K562 (cell line): ENCODE results near the gene L3MBTL1. TPM values are rescaled to one million over a fixed set of nuclear protein-coding genes. Genes with fewer than 3 reads are reported as not detected.

Experiments
- FOSL1 ChIP-seq: fragments of 200-800 bp; sonication (Bioruptor generic); conservative IDR thresholded peaks from 2 replicates; pipeline ENCODE4 v1.6.1; 2016; ENCODE audit warnings: missing genetic modification characterization, missing compliant biosample characterization
- FOXJ3 ChIP-seq: sonication (generic); formaldehyde crosslinking; IDR thresholded peaks from 2 replicates; pipeline ENCODE4 v1.4.0; 2020; ENCODE audit warnings: mild to moderate bottlenecking, missing genetic modification reagents
- XRCC4 ChIP-seq: IDR thresholded peaks from one replicate; pipeline ENCODE4 v1.6.1; 2011; ENCODE audit not compliant: insufficient read depth, insufficient read length; ENCODE audit errors: extremely low read depth
- ZNF12 ChIP-seq: sonication (generic); formaldehyde crosslinking; IDR thresholded peaks from 2 replicates; pipeline ENCODE4 v1.4.0; 2020; ENCODE audit warnings: mild to moderate bottlenecking, missing genetic modification reagents
- ZNF77 ChIP-seq: fragments of 250-450 bp; sonication (Bioruptor Pico); IDR thresholded peaks from 2 replicates; pipeline ENCODE4 v1.5.0; 2020
- polyA plus RNA-seq, 8 experiments: library from polyadenylated mRNA; depleted of rRNA in 4 of 8; stranded (reverse) in 5 of 8; unstranded in 3 of 8; fragments of >200 nt; fragmentation: Nextera tagmentation in 2 of 8; fragmentation: Illumina TruSeq in 1 of 8; extraction: Ambion mirVana in 2 of 8; extraction: Trizol in 1 of 8; gene quantifications; 2 replicates each; pipeline versions ENCODE4 v1.2.1 to v1.2.3, GENCODE V29; 2011 to 2014; ENCODE audit warnings: inconsistent platforms in 1 of 8, missing spikeins in 1 of 8
- total RNA-seq, 7 experiments: library from RNA; depleted of rRNA in 6 of 7; stranded (reverse); fragments of >200 nt in 6 of 7; fragmentation: Illumina TruSeq in 2 of 7; extraction: Trizol in 2 of 7; gene quantifications; 2 replicates each; pipeline versions ENCODE4 v1.2.1 to v1.2.3, GENCODE V29; 2011 to 2021; ENCODE audit warnings: low replicate concordance in 1 of 7
- TF ChIP-seq, protein P1 (sequence below): sonication (generic); formaldehyde crosslinking; IDR thresholded peaks from 2 replicates; pipeline ENCODE4 v1.8.0; 2023; ENCODE audit warnings: mild to moderate bottlenecking, missing genetic modification reagents
- TF ChIP-seq, protein P2 (sequence below): fragments of 200-600 bp; sonication (generic); IDR thresholded peaks from one replicate; pipeline ENCODE4 v1.6.1; 2012; ENCODE audit warnings: mild to moderate bottlenecking, low read depth, low read length, inconsistent platforms
- TF ChIP-seq, protein P3 (sequence below): conservative IDR thresholded peaks from 2 replicates; pipeline ENCODE4 v1.6.1; 2011; ENCODE audit warnings: low read depth, mild to moderate bottlenecking, low read length; ENCODE audit not compliant: control insufficient read depth

L3MBTL1 gene
- total and polyA plus RNA-seq, 9 of the 15 experiments (the other 6 are each of a cell fraction or from before 2014, with no cell fraction given) = 0.77 to 10.0 (median 4.4) TPM

DNA sequence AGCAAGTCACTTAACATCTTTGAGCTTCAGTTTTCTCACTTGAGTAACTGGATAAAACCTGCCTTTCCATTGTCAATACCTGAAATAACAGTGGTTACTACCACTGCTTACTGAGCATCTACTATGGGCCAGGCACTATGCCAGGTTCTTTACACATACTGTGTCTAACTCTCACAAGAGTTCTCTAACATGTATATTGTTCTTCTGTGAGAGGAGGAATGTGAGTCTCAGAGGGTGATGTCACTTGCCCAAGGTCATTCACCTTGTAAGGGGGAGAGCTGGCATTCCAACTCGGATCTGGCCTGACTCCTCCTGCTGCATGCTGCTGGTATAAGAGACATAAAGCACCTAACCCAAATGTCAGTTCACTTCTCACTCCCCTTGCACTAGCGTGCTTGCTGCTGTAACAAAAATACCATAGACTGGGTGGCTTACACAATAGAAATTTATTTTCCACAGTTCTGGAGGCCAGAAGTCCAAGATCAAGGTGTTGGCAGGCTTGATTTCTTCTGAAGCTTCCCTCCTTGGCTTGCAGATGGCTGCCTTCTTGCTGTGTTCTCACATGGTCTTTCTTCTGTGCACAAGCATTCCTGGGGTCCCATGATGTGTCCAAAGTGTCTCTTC lies 29.4 kb downstream of the L3MBTL1 start (continued):
- TF ChIP-seq, protein P1, sequence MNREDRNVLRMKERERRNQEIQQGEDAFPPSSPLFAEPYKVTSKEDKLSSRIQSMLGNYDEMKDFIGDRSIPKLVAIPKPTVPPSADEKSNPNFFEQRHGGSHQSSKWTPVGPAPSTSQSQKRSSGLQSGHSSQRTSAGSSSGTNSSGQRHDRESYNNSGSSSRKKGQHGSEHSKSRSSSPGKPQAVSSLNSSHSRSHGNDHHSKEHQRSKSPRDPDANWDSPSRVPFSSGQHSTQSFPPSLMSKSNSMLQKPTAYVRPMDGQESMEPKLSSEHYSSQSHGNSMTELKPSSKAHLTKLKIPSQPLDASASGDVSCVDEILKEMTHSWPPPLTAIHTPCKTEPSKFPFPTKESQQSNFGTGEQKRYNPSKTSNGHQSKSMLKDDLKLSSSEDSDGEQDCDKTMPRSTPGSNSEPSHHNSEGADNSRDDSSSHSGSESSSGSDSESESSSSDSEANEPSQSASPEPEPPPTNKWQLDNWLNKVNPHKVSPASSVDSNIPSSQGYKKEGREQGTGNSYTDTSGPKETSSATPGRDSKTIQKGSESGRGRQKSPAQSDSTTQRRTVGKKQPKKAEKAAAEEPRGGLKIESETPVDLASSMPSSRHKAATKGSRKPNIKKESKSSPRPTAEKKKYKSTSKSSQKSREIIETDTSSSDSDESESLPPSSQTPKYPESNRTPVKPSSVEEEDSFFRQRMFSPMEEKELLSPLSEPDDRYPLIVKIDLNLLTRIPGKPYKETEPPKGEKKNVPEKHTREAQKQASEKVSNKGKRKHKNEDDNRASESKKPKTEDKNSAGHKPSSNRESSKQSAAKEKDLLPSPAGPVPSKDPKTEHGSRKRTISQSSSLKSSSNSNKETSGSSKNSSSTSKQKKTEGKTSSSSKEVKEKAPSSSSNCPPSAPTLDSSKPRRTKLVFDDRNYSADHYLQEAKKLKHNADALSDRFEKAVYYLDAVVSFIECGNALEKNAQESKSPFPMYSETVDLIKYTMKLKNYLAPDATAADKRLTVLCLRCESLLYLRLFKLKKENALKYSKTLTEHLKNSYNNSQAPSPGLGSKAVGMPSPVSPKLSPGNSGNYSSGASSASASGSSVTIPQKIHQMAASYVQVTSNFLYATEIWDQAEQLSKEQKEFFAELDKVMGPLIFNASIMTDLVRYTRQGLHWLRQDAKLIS (CRISPR knock-in tag) = no peak
- no peak for TF ChIP-seq FOSL1 (tag)
- no peak for TF ChIP-seq ZNF77 (CRISPR knock-in tag)
- no peak for TF ChIP-seq FOXJ3 (CRISPR knock-in tag)
- TF ChIP-seq, protein P2, sequence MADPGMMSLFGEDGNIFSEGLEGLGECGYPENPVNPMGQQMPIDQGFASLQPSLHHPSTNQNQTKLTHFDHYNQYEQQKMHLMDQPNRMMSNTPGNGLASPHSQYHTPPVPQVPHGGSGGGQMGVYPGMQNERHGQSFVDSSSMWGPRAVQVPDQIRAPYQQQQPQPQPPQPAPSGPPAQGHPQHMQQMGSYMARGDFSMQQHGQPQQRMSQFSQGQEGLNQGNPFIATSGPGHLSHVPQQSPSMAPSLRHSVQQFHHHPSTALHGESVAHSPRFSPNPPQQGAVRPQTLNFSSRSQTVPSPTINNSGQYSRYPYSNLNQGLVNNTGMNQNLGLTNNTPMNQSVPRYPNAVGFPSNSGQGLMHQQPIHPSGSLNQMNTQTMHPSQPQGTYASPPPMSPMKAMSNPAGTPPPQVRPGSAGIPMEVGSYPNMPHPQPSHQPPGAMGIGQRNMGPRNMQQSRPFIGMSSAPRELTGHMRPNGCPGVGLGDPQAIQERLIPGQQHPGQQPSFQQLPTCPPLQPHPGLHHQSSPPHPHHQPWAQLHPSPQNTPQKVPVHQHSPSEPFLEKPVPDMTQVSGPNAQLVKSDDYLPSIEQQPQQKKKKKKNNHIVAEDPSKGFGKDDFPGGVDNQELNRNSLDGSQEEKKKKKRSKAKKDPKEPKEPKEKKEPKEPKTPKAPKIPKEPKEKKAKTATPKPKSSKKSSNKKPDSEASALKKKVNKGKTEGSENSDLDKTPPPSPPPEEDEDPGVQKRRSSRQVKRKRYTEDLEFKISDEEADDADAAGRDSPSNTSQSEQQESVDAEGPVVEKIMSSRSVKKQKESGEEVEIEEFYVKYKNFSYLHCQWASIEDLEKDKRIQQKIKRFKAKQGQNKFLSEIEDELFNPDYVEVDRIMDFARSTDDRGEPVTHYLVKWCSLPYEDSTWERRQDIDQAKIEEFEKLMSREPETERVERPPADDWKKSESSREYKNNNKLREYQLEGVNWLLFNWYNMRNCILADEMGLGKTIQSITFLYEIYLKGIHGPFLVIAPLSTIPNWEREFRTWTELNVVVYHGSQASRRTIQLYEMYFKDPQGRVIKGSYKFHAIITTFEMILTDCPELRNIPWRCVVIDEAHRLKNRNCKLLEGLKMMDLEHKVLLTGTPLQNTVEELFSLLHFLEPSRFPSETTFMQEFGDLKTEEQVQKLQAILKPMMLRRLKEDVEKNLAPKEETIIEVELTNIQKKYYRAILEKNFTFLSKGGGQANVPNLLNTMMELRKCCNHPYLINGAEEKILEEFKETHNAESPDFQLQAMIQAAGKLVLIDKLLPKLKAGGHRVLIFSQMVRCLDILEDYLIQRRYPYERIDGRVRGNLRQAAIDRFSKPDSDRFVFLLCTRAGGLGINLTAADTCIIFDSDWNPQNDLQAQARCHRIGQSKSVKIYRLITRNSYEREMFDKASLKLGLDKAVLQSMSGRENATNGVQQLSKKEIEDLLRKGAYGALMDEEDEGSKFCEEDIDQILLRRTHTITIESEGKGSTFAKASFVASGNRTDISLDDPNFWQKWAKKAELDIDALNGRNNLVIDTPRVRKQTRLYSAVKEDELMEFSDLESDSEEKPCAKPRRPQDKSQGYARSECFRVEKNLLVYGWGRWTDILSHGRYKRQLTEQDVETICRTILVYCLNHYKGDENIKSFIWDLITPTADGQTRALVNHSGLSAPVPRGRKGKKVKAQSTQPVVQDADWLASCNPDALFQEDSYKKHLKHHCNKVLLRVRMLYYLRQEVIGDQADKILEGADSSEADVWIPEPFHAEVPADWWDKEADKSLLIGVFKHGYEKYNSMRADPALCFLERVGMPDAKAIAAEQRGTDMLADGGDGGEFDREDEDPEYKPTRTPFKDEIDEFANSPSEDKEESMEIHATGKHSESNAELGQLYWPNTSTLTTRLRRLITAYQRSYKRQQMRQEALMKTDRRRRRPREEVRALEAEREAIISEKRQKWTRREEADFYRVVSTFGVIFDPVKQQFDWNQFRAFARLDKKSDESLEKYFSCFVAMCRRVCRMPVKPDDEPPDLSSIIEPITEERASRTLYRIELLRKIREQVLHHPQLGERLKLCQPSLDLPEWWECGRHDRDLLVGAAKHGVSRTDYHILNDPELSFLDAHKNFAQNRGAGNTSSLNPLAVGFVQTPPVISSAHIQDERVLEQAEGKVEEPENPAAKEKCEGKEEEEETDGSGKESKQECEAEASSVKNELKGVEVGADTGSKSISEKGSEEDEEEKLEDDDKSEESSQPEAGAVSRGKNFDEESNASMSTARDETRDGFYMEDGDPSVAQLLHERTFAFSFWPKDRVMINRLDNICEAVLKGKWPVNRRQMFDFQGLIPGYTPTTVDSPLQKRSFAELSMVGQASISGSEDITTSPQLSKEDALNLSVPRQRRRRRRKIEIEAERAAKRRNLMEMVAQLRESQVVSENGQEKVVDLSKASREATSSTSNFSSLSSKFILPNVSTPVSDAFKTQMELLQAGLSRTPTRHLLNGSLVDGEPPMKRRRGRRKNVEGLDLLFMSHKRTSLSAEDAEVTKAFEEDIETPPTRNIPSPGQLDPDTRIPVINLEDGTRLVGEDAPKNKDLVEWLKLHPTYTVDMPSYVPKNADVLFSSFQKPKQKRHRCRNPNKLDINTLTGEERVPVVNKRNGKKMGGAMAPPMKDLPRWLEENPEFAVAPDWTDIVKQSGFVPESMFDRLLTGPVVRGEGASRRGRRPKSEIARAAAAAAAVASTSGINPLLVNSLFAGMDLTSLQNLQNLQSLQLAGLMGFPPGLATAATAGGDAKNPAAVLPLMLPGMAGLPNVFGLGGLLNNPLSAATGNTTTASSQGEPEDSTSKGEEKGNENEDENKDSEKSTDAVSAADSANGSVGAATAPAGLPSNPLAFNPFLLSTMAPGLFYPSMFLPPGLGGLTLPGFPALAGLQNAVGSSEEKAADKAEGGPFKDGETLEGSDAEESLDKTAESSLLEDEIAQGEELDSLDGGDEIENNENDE = no peak
- 0 out of 2 replicates have a peak, but pooled peaks have one; percentile 58 for TF ChIP-seq ZNF12
- TF ChIP-seq, protein P3, sequence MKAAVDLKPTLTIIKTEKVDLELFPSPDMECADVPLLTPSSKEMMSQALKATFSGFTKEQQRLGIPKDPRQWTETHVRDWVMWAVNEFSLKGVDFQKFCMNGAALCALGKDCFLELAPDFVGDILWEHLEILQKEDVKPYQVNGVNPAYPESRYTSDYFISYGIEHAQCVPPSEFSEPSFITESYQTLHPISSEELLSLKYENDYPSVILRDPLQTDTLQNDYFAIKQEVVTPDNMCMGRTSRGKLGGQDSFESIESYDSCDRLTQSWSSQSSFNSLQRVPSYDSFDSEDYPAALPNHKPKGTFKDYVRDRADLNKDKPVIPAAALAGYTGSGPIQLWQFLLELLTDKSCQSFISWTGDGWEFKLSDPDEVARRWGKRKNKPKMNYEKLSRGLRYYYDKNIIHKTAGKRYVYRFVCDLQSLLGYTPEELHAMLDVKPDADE = no peak
- no peak for TF ChIP-seq XRCC4
